HG02798 (cell line): ENCODE results near the gene TTYH2.

Experiments used
- ATAC-seq: cut with Tn5 transposase; IDR thresholded peaks from one replicate; pipeline ENCODE4 v1.9.1; 2021; ENCODE audit warnings: mild to moderate bottlenecking; ENCODE audit not compliant: unreplicated experiment, poor library complexity

Gene TTYH2

GRCh38 chr17:74192950-74193781, 20.2 kb upstream of the TTYH2 start:
- ATAC-seq, result no peak

DNA sequence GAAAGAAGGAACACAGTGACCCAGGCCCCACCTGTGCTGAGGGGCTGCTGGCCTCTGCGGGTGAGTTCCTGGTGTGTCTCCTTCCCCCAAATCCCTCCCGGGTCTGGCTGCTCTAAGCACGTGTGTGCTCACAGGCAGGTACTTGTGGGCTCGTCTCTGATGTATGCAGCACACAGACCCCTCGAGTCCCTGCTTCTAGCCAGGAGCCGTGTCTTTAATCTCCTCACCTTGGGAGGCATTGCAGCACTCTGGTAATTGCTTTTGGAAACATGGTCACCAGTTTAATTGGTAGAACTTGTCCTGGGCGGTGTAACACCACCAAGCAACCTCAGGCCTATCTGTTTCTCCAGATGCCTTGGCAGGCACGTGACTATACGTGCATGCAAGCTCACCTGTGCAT, 18.7 kb upstream of the TTYH2 start:
- no peak for ATAC-seq

GRCh38 chr17:74196541-74197317, 16.6 kb upstream of the TTYH2 start:
- ATAC-seq, result no peak

- no peak for ATAC-seq
These were observed 15.6 kb upstream of the TTYH2 start for GRCh38 chr17:74197801-74198200.

DNA sequence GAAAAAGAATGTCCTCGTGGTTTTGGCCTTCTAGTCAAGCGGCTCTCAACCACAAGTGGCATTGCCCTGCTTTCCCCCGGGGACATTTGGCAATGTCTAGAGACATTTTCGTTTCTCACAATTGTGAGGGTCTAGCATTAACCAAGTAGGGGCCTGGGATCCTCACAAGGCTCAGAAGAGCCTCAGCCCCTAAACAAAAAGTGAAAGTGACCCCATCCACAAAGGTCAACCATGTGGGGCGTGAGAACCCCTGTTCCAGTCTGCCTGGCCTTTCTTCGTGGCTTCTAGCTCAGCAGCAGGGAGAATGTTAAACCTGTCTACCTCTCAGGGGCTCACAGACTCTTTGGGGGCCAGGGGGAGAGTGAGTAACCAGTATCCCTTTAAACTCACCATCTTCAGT, 14.7 kb upstream of the TTYH2 start:
- no peak for ATAC-seq

DNA sequence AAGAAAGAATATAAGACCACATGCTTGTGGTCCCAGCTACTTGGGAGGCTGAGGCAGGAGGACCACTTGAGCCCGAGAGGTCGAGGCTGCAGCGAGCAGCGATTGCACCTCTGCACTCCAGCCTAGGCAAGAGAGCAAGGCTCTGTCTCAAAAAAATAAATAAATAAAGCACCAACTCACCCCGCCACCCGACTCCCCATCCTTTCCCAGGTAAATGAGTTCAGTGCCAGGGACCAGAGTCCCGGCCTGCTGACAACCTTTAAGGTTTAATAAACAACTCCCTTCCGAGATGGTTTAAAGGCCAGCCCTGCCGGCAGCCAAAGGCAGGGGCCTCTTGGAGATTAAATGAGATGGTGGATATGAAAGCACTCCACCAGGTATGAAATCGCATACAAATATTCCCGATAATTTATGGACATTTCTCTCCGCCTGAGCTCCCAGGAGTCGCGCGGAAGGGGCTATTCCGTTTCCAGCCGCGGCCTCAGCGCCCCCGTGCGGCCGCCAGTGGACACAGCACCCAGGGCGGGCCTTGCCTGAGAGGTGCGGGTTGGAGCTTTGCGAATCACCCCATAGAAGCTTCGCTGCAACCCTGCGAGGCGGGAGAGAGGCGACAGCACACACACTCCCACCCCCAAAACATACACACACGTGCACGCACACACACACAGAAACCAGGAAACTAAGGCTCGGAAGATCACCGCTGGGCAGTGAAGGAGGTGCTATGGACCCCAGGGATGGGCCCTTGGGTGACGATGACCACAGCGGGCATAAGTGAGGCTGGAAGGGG, 13.9 kb upstream of the TTYH2 start:
- no peak for ATAC-seq

- no peak for ATAC-seq
These were observed 13.3 kb upstream of the TTYH2 start for GRCh38 chr17:74200112-74200511.

DNA sequence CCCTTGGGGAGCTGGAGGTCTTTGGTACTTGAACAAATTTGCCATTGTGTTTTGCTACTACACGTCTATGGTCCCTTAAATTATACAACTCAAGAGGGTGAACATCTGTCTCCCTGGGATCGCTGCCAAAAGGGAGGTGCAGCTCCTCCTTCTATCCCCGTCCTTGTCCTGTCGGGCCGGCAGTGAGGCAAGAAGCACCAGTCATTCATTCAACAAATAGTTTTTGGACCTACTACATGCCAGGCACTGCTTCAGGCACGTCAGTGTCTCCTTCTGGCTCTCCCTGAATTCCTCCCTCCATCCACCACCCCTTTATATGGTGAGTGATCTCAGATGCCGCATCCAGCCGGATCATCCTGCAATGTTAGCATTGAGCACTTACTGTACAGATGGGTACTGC, 12.1 kb upstream of the TTYH2 start:
- ATAC-seq, result no peak

GRCh38 chr17:74201948-74202347, 11.4 kb upstream of the TTYH2 start:
- no peak for ATAC-seq

GRCh38 chr17:74202938-74203337, 10.4 kb upstream of the TTYH2 start:
- no peak for ATAC-seq

GRCh38 chr17:74203439-74204240, 9.7 kb upstream of the TTYH2 start, which contains the start of gene RPL38:
Gene RPL38 (plus strand): TSS chr17:74203678. CDS start chr17:74203956, 278 bp downstream.
- ATAC-seq, result peak; percentile 77

- ATAC-seq, result no peak
These were observed 8.9 kb upstream of the TTYH2 start for GRCh38 chr17:74204474-74204873.

DNA sequence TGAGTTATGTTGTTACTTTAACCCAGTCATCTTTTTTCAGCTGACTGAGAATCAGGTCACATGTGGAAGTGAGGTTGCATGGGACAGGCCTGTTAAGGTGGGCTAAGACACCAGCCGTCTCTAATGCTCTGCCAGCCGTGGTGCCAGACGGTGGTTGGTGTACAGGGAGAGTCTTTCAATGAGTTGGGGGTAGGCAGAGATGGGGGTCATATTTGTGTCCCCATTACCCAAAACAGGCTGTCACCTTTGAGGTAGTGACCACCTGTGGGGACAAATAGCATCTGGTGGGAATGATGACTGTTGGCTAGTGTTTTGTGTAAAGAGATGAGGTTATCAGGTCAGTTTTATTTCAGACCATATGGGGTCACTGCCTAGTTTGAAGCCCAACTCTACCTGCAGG, 8.1 kb upstream of the TTYH2 start:
- ATAC-seq, result no peak

GRCh38 chr17:74206332-74206818, 7.0 kb upstream of the TTYH2 start:
- no peak for ATAC-seq

DNA sequence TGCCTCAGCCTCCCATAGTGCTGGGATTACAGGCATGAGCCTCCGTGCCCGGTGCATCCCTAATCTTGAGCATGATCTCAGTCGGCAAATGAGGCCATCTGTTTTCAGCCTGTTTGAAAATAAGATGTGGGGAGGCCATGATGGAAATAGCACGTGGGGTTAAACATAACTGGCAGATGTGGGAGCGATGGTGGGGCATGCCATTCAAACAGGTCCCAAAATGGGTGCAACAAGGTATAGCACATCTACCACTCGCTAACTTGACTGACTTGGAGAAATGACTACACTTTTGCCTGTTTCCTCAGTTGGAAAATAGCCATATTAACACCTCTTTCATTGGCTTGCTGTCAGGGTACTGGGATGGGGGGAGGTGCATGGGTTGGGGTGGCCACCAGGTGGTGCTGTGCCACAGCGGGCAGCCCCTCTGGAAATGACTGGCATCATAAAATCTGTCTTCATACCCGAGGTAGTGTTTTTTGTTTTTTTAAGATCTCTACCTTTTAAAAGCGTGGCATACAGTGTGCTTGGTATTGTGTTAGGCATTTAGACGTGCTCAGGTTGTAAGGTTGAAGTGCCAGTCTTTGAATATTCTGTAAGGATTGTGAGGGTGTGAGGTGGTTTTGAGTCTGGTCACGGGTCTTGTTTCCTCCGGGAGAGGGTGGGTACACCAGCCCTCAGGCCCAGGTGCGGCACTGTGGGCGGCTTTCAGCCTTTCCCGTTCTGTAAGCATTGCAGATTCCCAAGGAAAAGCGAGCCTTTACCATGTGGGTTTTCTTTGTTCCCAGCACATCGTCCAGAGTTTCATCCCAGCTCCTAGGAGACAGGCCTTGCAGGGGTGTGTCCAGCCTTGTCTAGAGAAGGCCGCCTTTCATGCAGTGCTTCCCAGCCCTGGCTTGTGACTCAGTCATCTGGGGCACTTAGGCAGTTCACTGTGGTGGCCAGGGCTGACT, 2.9 kb upstream of the TTYH2 start:
- ATAC-seq, result no peak

- ATAC-seq, result no peak
These were observed 2.0 kb upstream of the TTYH2 start for GRCh38 chr17:74211141-74211911.

- ATAC-seq, result no peak
These were observed 1.5 kb upstream of the TTYH2 start for GRCh38 chr17:74211912-74212208.

DNA sequence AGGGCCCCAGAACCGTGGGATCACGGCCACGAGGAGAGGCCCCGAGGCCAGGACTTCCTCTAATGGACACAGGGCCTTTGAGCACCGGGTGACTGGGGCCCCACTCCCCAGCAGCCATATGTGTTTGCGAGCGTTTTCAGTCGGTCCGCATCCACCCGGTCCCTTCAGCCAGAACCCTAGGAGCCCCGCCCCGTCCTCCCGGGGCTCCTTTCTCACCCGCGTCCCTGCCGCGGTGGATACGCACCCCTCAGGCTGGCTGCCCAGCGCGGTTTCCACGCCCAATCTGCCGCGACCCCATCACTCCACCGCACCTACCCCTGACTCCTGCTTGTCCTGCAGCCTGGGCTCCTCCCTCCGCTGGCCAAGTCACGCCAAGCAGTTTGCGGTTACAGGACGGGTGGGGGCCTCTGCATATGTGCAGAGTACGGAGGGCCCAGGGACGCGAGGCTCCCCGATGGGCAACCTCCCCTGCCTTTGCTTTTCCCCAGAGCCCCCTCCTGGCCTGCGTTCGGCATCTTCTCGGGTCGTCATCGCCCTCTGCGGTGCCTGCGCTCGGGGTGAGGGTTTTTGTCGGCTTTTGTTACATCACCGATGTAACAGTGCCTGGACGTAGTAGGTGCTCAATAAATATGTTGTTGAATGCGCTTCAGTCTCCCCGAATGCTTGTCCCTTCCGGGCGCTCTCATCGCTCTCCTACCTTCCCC, 1.0 kb upstream of the TTYH2 start:
- no peak for ATAC-seq
